Stimulated activated CD4-positive, alpha-beta T cell treated with anti-CD3 and anti-CD28 coated beads, Interleukin-15, amount 100 ng/mL, for 1 hour (primary cell): ENCODE results near the gene CCDC134.

Experiments used
- DNase-seq, 2 donors: peaks; one replicate each; pipeline ENCODE4 v3.0.0-alpha.2; 2020; ENCODE audit warnings: low read depth in 1 of 2, low spot score in 1 of 2

Gene CCDC134

DNA sequence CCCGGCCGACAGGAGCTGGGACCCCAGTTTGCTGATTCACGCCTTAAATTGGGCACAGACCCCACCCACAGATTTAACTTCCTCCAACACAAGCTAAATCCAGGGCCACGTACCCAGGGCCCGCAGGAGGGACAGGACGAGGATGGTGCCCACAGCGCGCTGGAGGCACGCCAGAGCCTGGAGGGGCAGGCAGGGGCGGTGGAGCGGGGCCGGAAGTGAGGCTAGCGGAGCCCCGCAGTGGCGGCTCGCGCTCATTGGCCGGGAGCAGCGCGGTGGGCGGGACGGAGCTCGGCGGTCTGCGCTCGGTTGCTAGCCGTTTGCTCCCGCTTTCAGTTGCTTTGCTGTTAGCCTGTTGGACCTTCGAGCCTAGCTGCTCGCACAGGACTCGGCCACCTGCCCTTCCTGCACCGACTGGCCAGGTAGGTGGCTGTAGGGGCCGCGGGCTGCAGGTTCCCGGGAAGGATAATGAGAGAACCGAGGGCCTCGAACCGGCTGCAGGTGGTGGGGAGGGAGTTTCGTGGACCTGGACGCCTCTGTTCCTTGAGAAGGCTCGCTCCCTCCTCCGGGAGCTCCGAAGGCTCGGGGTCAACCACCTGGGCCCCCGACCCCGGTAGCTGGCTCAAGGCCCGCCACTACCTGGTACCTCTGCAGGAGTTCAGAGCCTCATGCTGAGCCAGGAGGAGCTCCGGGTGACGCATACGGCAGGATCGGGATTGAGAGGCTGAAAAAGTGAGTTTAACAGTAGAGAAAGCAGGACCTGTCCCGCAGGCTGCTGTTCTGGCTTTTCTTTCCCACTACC lies at the start of gene CCDC134:
CCDC134 (plus strand) TSS at position 332 of the 799 bp plus-strand sequence. CDS start 8,212 bp downstream, outside the sequence.
- DNase-seq, result peak; percentile 84 to 86

DNA sequence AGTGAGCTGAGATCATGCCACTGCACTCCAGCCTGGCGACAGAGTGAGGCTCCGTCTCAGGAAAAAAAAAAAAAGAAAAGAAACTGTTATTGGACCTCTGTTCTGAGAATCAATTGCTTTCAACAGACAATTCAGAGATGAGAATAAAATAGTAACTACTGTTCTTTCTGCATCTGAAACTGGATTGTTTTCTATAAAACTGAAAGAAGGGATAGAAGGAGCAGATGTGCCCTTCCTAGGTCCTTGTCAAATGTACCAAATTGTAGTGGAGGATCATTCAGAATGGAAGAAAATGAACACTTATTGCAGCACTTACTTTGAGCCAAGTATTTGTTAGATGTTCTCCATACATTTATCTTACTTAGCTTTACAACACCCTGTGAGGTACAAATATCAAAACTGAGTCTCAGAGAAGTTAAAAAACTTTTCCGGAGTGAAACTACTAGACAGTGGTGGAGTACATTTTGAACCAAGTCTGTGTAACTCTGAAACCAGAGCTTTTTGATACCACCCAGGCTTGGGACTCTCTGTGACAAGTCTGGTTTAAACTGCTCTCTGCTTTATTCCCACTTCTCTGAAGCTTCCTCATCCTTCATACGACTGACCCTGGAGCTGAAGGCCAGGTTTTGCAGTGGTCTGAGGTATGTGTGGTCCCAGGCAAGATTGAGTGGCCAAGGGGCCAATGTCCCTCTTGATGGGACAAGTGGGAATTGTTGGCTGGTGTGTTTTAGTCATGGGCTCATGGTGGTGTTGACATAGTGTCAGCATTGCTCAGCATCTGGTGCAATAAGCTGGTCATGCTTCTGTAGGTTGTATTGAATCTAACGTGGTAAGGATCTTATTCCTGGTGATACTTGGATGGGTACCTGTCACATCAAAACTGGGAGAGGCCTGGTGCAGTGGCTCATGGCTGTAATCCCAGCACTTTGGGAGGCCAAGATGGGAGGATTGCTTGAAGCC lies 48.2 kb upstream of the CCDC134 start:
- DNase-seq, result no peak

DNA sequence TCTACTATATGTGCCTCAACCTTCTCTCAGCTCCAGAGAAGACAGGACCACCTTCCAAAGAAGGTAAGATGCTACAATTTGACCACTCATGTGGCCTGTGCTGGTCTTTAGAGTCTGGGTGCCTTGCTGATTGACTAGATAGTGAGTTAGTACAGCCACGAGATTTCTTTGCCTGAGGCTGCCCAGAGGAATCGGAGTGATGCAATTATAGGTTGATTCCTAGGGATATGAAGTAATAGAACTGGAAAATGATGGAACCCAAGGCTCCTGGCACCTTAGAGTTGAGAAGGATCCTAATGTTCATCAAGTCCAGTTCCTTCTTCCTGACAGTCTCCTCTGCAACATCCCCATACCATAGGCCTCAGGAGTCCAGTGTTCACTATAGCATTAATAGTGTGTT lies 46.5 kb upstream of the CCDC134 start:
- no peak for DNase-seq

DNA sequence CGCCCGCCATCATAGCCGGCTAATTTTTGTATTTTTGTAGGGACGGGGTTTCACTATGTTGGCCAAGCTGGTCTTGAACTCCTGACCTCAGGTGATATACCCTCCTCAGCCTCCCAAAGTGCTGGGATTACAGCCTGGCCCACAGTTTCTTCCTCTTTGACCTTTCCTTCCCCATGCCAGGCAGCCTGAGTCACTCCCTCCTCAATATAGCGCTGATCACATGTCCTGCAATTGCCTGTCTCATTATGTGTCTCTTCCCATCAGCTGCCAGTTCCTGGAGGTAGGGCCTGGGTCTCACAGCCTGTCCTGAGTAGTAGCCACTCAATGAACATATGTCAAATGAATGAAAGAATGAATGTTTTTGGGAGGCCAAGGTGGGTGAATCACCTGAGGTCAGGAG lies 43.0 kb upstream of the CCDC134 start:
- DNase-seq, result no peak

DNA sequence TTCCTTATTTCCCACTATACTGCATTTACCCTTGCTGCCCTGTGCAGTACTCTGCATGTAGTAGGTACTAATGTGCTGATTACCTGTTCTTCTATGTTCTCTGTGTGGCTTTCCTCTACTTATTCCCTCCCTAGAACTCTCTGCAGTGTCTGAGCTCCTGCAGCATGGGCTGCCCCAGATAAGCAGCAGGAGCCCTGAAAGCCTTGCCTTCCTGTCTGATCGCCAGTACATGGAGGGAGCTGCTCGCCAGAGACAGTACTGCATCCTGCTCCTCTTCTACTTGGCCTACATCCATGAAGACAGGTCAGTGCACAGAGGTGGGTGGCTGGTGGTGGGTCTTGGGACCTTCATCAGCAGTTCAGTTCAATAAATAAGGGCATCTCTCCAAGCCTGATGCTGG lies 42.2 kb upstream of the CCDC134 start:
- no peak for DNase-seq

DNA sequence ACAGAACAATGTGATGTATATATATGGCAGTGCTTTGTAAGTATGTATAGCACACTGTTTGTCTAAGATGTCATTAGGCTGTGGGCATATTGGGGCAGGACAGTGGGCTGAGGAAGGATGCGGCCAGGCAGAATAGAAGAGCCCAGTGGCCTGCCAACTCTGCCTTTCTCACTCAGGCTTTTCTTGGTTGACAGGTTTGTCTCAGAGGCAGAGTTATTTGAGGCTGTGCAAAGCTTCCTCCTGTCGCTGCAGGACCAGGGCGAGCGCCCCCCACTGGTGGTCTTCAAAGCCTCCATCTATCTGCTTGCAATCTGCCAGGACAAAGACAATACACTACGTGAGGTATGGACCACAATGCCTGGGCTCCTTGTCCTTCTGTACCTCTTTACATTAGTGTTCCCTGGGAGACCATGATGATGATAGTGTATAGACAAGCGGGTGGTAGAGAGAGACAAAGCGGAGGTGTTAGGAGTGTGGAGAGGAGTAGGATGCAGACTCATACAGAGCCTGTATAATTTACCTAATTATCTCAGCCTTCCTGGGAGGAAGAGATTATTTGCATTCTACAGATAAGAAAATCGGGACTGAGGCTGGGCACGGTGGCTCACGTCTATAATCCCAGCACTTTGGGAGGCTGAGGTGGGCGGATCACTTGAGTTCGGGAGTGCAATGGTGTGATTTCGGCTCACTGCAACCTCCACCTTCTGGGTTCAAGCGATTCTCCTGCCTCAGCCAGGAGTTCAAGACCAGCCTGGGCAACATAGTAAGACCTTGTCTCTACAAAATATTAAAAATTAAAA lies 37.3 kb upstream of the CCDC134 start:
- DNase-seq, result no peak

DNA sequence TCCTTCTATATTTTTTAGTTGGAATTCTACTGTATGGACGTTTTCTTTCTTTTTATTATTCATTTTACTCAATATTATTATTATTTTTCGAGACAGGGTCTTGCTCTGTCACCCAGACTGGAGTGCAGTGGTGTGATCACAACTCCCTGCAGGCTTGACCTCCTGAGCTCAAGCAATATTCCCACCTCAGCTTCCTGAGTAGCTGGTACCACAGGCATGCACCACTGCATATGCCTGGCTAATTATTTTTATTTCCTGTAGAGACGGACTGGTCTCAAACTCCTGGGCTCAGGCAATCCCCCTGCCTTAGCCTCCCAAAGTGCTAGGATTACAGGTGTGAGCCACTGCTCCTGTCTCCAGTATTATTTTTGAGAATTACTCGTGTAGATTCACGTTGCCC lies 34.0 kb upstream of the CCDC134 start:
- no peak for DNase-seq

DNA sequence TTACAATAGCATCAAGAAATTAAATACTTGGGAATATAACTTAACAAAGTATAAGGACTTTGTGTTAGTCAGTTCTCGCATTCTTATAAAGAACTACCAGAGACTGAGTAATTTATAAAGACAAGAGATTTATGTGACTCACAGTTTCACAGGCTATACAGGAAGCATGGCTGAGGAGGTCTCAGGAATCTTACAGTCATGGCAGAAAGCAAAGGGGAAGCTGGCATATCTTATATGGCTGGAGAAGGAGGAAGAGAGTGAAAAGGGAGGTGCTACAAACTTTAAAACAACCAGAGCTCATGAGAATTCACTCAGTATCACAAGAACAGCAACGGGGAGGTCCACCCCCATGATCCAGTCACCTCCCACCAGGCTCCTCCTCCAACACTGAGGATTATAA lies 32.0 kb upstream of the CCDC134 start:
- no peak for DNase-seq

DNA sequence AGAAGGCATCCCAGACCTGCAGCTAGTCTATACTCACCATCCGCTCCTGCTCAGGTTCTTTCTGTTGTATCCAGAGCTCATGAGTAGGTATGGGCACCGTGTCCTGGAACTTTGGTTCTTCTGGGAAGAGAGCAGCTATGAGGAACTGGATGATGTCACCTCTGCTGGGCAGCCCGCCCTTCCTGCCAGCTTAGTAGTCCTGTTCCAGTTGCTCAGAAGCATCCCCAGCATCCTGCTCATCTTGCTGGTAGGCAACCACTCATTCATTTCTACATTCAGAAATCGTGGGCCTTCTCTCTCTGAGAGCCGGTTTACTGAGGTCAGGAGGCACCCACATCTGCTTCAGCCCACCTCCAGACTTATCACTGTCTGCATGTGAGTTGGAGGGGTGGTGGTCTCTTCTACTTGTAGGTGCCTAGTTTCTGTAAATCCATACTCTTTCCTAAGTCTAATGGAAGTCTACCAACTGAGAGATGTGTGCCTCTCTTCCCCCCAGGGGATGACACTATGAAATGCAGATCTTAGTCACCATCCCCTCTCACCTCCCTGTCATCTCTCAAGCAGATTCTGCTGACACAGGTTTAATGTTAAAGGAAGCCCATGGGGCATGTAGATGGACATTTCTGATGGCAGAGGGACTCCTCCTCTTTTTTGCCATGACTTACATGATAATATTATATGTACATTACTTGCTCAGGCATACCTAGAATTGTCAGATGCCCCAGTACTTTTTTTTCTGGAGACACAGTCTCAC lies 29.6 kb upstream of the CCDC134 start:
- DNase-seq, result no peak

DNA sequence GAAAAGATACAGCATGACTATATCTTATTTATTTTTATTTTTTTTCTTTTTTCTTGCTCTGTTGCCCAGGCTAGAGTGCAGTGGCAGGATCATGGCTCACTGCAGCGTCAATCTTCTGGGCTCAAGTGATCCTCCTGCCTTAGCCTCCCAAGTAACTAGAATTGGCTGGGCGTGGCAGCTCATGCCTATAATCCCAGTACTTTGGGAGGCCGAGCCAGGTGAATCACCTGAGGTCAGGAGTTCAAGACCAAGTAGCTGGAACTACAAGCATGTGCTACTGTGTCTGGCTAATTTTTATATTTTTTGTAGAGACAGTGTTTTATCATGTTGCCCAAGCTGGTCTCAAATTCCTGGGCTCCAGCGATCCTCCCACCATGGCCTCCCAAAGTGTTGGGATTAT lies 28.3 kb upstream of the CCDC134 start:
- DNase-seq, result no peak

DNA sequence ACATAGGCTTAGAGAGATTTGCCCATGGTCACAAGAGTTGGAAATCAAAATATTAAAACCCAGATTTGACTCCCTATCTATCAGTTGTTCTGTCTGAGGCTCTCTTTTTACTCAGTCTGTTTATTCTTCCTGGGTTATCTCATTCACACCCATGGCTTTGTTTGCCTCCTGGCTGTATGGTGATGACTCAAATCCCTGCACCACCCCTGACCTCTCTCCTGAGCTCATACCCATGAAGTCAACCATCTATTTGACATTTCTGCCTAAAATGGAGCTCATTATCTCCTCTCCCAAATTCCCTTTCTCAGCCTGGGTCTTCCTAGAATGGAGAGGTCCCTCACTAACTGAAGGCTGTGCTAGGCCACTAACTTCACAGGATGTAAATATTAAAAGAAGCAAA lies 27.8 kb upstream of the CCDC134 start:
- DNase-seq, result no peak

DNA sequence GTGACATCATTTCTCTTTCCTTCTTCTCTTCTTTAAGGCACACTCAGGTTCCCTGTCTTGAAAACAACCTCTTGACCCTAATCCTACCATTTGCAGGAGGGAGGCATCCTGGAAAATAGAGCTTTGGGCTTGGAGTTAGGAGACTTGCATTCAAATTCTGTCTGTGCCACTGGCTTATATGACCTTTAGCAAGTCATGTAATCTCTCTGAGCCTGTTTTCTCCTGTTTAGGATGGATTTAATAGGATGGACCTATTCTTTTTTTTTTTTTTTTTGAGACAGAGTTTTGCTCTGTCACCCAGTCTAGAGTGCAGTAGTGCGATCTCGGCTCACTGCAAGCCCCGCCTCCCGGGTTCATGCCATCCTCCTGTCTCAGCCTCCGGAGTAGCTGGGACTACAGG lies 25.1 kb upstream of the CCDC134 start:
- no peak for DNase-seq

DNA sequence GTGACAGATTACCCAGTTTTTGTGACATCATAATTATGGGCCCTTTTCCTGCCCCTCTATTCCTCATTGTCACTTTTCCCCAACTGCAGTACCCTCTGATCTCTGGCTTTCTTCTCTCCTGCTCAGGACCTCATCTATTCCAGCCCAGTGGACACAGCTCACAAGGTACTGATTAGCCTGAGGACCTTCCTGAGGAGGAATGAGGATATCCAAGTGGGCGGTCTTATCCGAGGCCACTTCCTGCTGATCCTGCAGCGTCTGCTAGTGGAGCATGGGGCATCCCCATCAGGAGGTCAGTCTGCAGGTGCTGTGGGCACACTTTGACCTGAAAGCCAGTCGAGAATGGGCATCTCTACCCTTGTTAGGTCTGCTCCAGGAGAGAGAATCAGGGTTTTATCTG lies 24.5 kb upstream of the CCDC134 start:
- DNase-seq, result no peak

DNA sequence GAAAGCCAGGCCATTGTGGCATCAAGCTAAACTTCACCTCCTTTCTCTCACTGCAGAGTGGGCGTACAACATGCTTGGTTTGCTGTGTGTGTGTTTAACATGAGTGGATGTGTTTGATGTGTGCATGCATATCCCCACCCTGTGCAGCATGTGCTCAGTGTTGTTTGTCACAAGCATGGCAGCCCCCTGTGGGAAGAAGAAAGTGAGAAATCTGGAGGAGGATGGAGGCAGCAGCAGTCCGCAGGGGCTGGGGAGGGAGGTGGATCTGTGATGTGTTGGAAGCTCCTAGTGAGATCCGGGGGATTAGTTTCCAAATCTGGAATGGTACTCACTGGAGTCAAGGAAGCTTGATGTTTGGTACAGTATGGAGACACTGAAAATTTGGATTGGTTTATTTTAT lies 24.1 kb upstream of the CCDC134 start:
- no peak for DNase-seq

DNA sequence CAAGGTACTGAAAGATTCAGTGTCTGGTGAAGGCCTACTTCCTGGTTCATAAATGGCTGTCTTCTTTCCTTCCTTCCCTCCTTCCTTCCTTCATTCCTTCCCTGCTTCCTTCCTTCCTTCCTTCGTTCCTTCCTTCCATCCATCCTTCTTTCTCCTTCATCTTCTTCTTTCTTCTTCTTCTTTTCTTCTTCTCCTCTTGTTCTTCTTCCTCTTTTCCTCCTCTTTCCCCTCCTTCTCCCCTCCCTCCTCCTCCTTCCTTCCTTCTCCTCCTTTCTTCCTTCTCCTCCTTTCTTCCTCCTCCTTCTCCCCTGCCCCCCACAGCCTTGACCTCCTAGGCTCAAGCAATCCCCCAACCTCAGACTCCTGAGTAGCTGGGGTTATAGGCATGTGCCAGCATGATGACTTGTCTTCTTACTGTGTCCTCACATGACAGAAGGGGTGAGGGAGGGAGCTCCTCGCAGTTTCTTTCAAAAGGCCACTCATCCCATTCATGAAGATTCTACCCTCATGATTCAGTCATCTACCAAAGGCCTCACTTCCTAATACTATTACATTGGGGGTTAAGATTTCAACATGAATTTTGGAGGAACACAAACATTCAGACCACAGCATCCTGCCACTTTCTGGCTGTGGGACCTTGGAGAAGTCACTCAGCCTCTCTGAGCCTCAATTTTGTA lies 22.6 kb upstream of the CCDC134 start:
- no peak for DNase-seq

DNA sequence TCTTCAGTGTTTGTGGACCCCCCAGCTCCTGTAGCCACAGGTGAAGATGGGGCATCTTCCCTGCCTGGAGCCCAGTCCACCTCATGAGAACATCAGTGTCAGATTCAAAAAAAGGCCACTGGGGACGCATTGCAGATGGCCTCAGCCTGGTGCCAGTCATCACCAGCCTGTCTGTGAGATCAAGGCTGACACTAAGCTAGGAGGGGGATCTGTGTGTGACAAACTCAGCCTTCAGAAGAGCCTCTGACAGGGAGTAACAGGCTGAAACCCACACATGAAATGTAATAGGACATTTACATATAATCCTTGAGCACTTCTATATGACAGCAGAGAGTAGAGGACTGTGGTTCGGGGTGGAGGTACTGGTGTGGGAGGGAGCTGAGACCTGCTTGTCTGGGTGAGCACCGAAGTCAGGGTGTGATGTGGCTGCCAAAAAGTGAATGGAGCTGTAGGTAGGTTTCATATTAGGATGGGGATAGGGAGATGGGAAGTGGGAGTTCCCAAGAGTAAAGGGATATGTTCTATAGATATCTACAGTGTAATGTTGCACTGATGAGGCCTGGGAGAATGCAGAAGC lies 20.5 kb upstream of the CCDC134 start:
- DNase-seq, result no peak

DNA sequence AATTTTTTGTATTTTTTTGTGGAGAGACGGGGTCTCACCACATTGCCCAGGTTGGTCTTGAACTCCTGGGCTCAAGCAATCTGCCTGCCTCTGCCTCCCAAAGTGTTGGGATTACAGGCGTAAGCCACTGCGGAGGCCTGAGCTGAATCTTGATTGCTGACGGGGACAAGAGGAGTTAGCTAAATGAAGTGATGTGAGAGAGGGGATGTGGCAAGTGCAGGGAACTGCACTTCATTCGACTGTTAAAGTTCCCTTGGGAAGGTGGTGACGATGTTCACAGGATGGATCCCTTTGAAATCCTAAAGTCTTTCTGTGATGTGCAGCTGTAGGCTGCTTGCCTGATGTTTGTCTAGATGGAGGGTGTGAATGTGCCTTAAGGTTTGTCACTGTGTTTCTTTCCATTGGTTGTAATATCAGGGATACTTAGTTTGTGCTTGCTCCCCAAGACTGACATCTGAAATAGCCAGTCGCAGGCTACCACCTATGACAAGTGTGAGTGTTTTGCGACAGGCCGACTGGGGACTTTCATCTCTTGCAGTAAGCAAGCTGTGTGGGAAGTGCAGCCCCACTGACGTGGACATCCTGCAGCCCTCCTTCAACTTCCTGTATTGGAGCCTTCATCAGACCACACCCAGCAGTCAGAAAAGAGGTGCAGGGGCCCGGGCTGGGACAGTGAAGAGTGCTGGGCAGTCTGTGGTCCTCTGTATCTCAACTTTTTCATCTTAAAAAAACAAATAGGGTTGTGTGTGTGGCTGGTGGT lies 19.6 kb upstream of the CCDC134 start:
- DNase-seq, result peak; percentile 59 to 72

DNA sequence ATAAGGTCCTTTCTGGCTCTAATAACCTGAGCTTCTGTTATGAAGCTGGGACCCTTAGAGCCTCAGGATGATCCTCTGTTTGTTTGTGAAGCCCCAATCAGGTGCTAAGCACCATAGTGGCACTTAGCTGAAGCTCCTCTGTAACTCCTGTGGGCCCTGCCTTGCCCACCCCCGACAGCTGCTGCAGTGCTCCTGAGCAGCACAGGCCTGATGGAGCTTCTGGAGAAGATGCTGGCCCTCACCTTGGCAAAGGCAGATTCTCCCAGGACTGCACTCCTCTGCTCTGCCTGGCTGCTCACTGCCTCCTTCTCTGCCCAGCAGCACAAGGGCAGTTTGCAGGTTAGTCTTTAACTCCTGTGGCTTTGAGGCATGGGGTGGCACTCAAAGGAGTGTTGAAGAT lies 19.0 kb upstream of the CCDC134 start:
- no peak for DNase-seq

DNA sequence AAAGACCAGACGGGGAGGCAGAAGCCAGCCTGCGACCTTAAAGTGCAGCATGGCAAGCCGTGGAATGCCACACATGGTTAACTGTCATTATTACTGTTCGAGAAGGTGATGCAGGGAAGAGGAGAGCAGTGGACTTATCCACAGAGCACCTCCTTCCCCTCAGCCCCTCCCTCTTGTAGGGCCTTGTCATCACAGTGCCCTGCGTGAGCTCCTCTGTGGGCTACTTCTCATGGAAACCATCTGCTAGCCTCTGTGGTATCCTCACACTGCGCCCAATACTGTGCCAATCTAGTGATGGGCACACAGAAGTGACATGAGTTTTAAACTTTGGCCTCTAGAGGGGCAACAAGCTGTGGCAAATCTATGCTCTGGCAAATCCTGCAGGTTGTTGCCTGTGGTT lies 18.2 kb upstream of the CCDC134 start:
- no peak for DNase-seq
